Stimulated activated CD8-positive, alpha-beta memory T cell treated with anti-CD3 and anti-CD28 coated beads, Interleukin-15, amount 100 ng/mL, for 48 hours (primary cell): ENCODE measurements around the gene SEC14L3.

ENCODE experiments used
- DNase-seq, 2 donors: peaks; one replicate each; pipeline ENCODE4 v3.0.0-alpha.2; 2020; ENCODE audit warnings: low read depth in 2 of 2

The SEC14L3 gene

DNA sequence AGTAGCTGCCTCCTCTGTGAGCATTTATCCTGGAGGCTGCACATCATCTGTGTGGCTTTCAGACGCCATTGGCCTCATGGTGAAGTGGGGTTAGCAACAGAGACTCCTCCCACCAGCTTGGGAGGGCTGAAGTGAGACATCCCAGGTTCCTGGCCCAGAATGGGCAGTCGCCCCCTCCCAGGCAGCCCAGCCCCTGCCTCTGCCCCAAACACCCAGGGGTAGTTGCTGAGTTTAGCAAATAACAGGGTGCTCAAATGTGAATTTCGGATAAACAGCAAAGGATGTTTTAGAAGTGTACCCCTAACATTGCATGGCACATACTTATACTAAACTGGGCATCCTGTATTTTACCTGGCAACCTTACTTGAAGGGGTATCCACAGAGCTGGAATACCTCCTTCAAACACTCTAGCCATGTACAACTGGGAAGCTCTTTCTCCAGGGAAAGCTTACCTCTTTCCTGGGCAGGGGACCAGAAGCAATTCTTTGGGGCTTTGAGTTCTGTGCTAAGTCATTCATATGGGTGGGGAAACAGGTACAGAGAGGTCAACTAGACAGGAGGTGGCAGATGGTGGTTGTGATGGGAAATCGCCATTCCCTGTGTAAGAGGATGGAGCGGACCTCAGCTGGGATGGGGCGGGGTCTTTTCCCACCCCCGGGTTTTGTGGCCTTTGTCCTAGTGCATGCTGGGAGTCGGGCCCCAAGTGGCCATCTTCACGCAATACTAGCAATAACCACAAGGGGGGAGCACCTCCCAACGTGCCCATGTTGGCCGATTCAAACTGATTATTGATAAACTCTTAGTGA lies 27.0 kb downstream of the SEC14L3 start:
- DNase-seq: no peak

DNA sequence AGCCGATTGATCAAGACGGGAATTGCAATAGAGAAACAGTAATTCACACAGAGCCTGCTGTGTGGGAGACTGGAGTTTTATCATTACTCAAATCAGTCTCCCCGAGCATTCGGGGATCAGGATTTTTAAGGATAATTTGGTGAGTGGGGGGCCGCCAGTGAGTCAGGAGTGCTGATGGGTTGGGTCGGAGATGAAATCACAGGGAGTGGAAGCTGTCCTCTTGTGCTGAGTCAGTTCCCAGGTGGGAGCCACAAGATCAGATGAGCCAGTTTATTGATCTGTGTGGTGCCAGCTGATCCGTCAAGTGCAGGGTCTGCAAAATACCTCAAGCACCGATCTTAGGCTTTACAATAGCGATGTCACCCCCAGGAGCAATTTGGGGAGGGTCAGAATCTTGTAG lies 30.7 kb downstream of the SEC14L3 start:
- DNase-seq: no peak

DNA sequence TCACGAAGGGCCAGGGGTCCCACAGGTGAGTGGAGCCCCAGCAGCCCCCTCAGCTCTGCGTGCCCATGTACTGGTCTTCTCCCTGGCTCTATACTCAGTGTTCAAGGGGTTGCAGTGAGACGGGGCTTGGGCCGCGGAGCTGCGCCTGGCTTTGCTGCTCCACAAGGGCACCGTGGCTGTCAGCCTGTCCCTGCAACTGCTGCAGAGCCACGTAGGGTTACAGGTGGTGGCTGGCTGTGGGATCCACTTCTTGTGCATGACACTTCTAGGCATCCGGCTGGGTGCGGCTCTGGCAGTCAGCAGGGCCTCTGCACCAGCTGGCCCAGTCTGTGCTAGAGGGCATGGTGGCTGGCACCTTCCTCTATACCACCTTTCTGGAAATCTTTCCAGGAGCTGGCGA lies 32.0 kb downstream of the SEC14L3 start:
- no peak for DNase-seq

DNA sequence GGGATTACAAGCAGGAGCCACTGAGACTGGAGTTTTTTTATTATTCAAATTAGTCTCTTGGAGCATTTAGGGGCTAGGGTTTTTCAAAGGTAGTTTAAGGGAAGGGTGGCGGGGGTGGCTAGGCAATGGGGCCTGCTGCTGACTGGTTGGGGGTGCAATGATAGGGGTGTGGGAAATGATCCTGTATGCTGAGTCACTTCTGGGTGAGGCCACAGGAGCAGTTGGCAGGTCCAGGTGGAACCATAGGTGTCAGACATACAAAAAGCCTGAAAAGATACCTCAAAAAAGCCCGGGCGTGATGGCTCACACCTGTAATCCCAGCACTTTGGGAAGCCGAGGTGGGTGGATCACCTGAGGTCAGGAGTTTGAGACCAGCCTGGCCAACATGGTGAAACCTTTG lies 32.6 kb downstream of the SEC14L3 start:
- no peak for DNase-seq

DNA sequence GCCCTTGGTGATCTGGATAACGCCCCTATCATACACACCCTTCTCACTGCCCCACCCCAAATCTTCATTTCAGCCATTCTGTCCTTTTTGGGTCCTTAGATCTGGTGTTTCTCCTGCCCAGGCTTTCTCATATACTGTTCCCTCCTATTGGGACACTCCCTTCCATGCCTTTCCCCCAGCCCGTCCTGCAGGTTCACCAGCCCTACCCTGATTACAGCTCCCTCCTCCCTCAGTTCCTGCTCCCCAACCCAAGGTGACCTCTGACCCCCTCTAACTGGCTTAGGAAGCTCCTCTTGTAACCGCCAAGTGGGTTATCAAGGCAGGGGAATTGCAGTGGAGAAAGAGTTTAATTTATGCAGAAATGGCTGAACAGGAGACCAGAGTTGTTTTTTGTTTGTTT lies 33.3 kb downstream of the SEC14L3 start:
- no peak for DNase-seq

DNA sequence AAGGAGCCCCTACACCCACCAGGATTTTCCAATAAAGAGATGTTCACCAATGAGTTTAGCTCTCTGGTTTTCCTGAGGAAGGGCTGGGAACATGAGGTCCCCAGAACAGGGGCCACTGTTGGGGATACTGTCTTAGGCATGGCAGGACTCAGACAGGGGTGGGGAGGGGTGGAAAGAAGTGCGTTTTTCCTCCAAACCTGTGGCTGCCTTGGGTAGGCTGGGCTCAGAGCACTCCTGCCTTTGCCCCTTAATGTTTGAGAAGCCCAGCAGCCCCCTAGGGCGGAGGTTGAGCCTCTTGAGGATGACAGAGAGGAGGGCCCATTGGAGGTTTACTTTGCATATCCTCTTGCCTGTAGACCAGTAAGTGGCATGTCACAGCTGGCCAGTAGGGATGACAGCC lies 35.6 kb downstream of the SEC14L3 start:
- DNase-seq: no peak

DNA sequence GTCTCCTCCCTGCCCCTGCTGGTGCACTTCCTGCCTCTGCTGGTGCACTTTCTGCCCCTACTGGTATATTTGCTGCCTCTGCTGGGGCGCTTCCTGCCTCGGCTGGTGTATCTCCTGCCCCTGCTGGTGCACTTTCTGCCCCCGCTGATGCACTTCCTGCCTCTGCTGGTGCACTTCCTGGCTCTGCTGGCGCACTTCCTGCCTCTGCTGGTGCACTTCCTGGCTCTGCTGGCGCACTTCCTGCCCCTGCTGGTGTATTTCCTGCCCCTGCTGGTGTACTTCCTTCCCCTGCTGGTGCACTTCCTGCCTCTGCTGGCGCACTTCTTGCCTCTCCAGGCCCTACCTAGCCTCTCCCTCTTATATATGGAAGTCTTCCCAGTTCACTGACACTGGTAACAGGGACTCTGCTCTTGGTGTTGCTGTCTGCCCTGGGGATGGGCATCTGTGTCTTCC lies 36.1 kb downstream of the SEC14L3 start:
- peak; percentile 66 to 71 for DNase-seq

DNA sequence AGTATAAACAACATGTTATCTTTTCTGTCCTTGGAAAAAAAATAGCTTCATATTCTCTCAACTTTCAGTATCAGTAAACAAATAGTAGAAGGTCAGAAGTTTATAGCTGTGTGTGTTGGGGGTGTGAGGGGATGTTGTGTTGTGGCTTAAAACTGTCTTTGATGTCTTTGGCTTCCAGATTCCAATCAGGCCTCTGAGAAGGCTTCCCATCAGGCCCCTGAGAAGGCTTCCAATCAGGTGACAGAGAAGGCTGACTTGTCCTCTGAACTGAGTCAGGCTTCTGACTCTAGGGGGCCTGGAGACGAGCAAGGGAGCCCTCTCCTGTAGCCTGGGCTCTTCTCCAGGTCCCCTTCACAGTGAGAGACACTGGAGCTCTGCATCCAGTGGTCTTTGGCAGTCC lies 37.0 kb downstream of the SEC14L3 start:
- DNase-seq: no peak

DNA sequence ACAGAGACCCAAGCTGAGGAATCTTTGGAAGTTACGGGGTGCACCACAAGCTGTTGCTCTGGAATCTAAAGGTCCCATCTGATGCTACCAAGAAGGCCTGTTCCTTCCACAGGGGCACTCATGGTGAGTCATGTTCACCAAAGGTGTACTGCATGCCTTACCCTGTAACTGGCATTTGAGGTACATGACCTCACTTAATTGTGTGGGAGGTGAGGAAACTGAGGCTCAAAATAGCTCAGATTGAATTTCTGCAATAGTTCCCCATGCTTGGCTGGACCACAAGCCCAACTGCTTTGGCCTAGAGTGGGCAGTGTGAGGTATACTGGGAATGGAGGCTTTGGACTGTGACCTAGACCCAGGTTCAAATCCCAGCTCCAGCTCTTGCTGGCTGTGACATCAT lies 38.0 kb downstream of the SEC14L3 start:
- no peak for DNase-seq

DNA sequence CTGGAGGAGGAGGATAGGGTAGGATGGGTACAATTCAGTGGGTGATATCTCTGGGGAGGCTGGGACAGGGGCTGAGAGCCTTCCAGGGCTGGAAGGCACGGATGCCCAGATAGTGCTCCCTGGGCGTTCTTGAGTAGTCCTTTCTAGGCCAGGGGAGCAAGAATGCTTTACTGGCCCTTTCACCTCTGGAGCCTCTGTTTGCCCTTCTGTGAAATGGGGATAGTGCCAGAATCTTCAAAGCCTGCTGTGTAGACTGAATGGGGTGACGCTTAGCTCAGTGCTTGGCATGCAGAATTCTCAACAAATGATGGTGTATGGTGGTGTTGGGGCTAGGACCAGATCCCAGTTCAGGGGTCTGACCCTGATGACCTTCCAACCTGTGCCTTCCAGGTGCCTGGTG lies 38.6 kb downstream of the SEC14L3 start:
- DNase-seq: no peak

DNA sequence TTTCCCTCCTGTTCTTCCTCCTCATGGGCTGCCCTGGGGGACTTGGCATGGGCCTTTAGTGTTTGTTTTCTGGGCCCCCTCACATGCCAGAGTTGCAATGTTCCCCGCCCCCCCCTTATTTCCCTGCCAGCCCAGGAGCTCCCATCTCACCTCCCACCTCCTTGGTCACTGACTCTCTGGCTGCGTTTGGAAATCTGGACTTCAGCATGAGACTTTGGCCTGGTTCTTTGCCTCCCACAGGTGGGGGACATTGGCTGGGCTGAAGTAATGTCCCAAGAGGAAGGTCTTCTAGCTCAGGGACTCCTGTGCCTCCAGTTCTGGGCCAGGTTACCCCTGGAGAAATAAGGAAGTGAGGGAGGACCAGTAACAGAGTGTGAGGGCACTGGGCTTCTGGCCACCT lies 39.3 kb downstream of the SEC14L3 start:
- DNase-seq: no peak

DNA sequence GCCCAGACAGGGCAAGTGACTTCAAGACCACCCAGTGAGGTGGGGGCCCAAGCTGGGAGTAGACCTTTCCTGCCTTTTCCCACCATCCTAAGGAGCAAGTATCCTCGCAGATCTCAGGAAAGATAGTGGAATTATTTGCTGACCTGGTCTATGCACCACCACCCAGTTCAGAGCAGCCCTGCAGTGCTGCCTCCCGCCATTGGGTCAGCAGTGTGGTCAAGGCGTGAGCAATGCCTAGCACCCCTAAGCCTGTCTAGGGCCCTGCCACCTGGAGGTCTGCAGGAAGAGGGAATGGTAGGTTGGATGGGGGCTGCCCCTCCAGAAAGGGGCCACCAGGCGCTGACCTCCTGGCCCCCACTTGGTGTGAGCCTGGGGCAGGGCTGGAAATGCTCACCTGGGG lies 39.7 kb downstream of the SEC14L3 start:
- DNase-seq: no peak

DNA sequence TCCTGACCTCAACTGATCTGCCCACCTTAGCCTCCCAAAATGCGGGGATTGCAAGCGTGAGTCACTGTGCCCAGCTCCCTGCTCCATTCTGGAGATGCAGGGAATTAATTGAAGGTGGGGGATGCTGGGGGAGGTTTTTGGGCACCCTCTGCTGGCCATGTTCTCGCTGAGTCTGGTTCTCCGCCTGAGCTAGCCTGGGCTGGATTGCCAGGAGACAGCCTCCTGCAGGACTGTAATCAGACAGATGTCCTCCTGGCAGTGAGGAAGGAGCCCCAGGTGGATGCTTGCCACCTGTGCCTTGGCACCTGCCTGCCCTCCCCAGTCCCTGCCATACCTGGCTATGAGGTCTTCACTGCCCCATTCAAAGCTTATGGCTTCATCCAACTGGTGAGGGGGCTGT lies 40.9 kb downstream of the SEC14L3 start:
- no peak for DNase-seq

DNA sequence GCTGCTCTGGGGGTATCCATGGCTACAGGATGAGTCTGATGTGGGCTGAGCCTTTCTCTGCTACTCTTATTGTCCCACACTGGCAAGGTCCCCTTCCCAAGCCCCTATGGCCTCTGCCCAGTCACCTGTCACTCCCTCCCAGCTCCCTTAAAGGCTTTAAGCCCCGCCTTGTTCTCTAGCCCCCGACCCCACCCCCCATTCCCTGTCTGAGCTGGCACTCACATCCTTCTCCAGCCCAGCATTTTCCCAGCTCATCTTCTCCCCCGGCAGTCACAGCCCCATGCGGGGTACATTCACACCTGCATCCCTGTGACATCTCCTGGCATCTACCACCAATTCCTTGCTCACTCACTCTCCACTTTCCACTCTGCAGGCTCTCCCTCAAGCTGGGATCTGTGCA lies 41.9 kb downstream of the SEC14L3 start:
- DNase-seq: no peak

DNA sequence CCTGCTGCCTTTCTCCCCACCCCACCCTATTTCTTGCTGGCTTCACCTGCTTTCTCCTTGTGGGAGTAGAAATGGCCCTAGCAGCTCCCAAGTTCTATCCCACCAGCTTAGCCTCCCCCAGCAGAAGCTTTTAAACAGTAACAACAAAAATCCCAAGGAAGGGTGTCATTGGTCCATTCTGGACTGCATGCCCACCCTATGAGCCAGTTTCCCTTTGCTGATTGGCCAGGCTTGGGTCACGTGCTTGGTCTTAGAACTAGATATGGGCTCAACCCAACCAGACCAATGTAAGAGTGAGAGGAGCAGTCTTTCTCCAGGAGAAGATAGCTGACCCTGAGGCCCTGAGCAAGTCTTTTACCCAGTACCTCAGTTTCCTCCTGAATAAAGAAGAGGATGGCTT lies 43.9 kb downstream of the SEC14L3 start:
- DNase-seq: no peak

DNA sequence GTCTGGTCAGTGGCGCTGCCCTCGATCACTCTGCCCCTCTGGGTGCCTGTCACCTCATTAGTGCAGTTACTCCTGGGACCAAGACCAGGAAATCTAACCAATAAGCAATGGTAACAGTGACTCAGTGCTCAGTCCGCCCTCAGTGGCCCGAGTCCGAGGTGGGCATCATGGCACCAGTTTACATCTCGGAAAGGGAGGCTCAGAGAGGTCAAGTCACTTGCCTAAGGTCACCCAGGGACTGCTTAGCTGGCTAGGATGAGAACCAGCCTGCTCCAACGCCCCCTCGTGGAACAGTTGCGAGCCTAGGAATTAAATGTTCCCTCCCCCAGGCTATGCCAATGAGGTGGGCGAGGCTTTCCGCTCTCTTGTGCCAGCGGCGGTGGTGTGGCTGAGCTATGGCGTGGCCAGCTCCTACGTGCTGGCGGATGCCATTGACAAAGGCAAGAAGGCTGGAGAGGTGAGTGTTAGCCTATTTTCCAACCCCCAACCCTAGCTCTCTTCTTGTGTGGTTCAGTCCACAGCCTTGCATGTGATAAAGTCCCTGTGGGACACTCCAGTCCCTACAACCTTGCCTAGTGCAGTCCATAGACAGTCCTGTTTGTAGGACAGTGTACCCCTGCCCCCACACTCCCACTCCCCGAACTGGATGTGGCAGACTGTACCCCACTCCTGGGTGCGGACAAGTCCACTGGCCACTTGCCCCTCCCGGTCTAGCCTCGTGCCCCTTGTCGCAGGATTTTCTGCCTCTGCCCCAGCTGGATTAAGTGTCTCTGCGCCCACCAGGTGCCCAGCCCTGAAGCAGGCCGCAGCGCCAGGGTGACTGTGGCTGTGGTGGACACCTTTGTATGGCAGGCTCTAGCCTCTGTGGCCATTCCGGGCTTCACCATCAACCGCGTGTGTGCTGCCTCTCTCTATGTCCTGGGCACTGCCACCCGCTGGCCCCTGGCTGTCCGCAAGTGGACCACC lies 45.1 kb downstream of the SEC14L3 start:
- DNase-seq: peak; percentile 82 to 84

DNA sequence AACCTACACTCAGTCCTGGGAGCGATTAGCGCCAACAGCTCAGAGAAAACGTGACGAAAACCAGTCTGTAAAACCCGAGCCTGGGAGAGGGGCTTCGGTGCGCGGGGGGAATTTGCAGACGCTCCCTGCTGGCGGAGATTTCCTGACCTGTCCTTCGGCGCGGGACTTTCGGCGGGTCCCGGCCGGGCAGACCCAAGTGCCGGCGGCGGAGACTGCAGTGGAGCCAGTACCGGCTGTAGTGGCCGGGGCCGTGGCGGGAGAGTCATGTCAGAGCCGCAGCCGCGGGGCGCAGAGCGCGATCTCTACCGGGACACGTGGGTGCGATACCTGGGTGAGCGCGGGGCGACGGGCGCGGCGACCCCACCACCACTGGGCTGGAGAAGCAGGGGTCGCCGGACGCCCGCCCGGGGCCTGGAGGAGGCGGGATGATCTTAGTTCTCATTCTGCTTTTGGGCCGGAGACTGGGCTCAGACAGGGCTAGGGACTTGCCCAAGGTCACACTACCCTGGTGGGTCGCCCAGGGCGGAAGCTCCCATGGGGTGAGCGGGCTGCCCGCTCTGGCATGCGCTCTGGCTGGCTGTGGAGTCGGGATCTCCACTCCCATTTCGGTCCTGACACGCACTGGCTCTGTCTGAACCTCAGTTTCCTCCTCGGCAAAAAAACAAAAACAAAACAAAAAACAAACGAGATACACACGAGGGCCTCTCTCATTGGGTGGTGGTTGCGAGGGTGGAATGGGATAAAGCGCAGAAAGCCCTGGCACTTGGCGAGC lies 46.0 kb downstream of the SEC14L3 start, which contains the start of gene MTFP1:
Gene MTFP1 (plus strand): TSS at position 153 of the 772 bp plus-strand sequence. CDS start 112 bp downstream, at position 265.
- DNase-seq: no peak

DNA sequence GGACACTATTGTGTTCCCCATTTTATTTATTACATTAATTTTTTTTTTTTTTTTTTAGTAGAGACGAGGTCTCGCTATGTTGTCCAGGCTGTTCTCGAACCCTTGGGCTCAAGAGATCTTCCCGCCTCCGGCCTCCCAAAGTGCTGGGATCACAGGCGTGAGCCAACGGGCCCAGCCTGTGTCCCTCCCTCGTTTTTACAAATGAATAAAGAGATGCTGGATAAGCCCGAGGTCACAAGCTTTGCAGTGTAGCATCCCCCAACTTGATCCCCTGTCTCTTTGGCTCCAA lies 46.5 kb downstream of the SEC14L3 start:
- DNase-seq: no peak

DNA sequence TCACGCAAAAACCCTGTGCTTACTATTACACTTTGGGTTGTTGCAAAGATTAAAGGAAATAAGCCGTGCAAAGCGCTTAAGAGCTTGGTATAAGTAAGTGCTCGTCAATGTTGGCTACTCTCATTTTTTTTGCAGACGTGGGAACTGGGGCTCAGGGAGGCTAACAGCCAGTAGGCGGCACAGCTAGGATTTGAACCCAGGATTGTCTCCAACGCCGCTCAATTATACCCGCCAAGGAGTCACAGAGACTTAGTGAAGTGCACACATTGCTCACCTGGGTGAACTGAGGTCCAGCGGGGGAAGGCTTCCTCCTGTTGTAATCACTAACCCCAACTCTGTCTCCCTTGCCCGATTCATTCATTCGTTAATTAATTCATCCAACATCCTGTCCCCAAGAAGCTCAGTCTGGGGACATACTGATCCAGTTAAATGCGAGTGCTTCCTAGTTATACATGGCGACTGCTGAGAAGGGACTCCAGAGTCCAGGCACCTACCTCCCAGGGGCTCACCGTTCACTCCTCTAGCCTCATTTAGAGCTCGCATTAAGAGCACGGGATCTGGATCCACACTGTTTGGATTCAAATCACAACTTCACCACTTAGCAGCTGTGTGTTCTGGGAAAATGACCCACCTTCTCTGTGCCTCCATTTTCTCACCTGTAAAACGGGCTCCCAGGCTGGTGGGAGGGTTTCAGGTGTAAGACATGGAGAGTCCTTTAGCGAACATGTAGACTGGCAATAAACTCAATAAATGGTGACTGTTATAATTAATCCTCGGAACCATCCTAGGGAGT lies 47.1 kb downstream of the SEC14L3 start:
- no peak for DNase-seq

DNA sequence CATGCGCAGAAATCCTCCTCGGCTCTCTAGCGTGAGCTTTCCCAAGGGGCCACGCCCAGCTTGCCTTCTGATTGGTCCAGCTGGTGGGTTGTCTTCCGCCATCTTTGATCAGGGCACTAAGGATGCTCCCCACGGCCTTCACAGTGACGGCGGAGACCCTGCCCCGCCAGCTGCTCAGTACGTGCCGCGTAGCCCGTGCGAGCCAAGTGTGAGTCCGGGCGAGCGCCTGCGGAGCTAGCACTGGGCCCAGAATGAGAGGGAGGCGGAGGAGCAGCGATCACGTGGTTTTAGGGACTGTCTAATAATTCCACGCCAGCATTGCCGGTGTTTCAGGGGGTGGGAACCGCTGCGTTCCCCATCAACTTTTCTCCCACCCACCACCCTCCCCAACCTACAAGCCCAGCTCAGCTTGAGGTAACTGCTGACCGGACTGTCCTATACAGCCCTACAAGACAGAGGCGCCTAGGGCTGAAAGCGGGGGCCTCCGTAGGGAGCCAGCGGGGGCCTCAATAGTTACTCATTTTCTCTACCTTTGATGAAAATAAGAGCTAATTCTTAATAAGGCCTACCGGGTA lies 47.8 kb downstream of the SEC14L3 start:
- peak; percentile 97 to 98 for DNase-seq
